Stimulated activated CD8-positive, alpha-beta memory T cell treated with anti-CD3 and anti-CD28 coated beads, Interleukin-7, amount 100 ng/mL, for 48 hours (primary cell): Measurements from ENCODE around the gene MED25.
"Not testable (repeated sequence)": the region's sequence is repeated elsewhere in the genome, so short reads cannot be mapped to it uniquely, and the experiment has no call there.

Experiments
- DNase-seq, 2 donors: peaks; one replicate each; pipeline ENCODE4 v3.0.0-alpha.2; 2020; ENCODE audit warnings: low read depth in 1 of 2; ENCODE audit errors: extremely low read depth in 1 of 2

MED25 gene

GRCh38 chr19:49812997-49813861, 4.9 kb upstream of the MED25 start, which contains the start of gene FUZ:
TSS of gene FUZ (minus strand) at chr19:49813292. CDS start at chr19:49813106, 186 bp downstream.
- peak; percentile 74 to 94 for DNase-seq

- DNase-seq = no peak
These were observed 4.1 kb upstream of the MED25 start for GRCh38 chr19:49814010-49814409.

GRCh38 chr19:49816590-49816989, 1.5 kb upstream of the MED25 start:
- DNase-seq = no peak

GRCh38 chr19:49818649-49819370, 721 bp downstream of the MED25 start:
- DNase-seq = no peak

GRCh38 chr19:49819452-49820115, 1.5 kb downstream of the MED25 start:
- not testable (repeated sequence) for DNase-seq

- DNase-seq = no peak
These were observed 2.0 kb downstream of the MED25 start for GRCh38 chr19:49820125-49820524.

- no peak for DNase-seq
These were observed 5.4 kb downstream of the MED25 start for GRCh38 chr19:49823472-49823871.

- DNase-seq = no peak
These were observed 6.6 kb downstream of the MED25 start for GRCh38 chr19:49824662-49825061.

- DNase-seq = no peak
These were observed 8.9 kb downstream of the MED25 start for GRCh38 chr19:49827034-49827433.

- no peak for DNase-seq
These were observed 11.1 kb downstream of the MED25 start for GRCh38 chr19:49829200-49829599.

- no peak for DNase-seq
These were observed 11.6 kb downstream of the MED25 start for GRCh38 chr19:49829721-49830120.

GRCh38 chr19:49830766-49831165, 12.7 kb downstream of the MED25 start:
- no peak for DNase-seq

- no peak for DNase-seq
These were observed 13.5 kb downstream of the MED25 start for GRCh38 chr19:49831592-49831991.

GRCh38 chr19:49832556-49832955, 14.5 kb downstream of the MED25 start:
- no peak for DNase-seq

- no peak for DNase-seq
These were observed 15.5 kb downstream of the MED25 start for GRCh38 chr19:49833599-49833998.

GRCh38 chr19:49835562-49835961, 17.5 kb downstream of the MED25 start:
- no peak for DNase-seq

GRCh38 chr19:49836176-49837008, 18.3 kb downstream of the MED25 start:
- DNase-seq = no peak

GRCh38 chr19:49837009-49837310, 18.9 kb downstream of the MED25 start:
- no peak for DNase-seq

GRCh38 chr19:49837425-49837824, 19.3 kb downstream of the MED25 start:
- DNase-seq = no peak

GRCh38 chr19:49838885-49839588, 20.9 kb downstream of the MED25 start:
- DNase-seq = no peak
